ENCODE measurements around the gene TOM1L2.
"Not testable (repeated sequence)": the region's sequence is repeated elsewhere in the genome, so short reads cannot be mapped to it uniquely, and the experiment has no call there.

TOM1L2 gene

GRCh38 chr17:17963066-17963465 is 9.1 kb downstream of the TOM1L2 start:
- H3K4me3 ChIP-seq (ENCODE audit: low read depth, low read length) = no peak overlapping the region
- DNase-seq (ENCODE audit: low read depth) = no peak
- TF ChIP-seq CTCF (conservative IDR thresholded peaks at IDR 0.05; ENCODE audit: low read depth, low read length) = no peak

GRCh38 chr17:17960500-17961030 is 11.6 kb downstream of the TOM1L2 start:
- DNase-seq (ENCODE audit: low read depth) = no peak
- no peak overlapping the region for H3K4me3 ChIP-seq (ENCODE audit: low read depth, low read length)
- no peak for TF ChIP-seq CTCF (conservative IDR thresholded peaks at IDR 0.05; ENCODE audit: low read depth, low read length)

GRCh38 chr17:17959520-17960361 is 12.5 kb downstream of the TOM1L2 start:
- peak overlapping the region; percentile 16 for H3K4me3 ChIP-seq (ENCODE audit: low read depth, low read length)
- TF ChIP-seq CTCF (conservative IDR thresholded peaks at IDR 0.05; ENCODE audit: low read depth, low read length) = no peak
- peak; percentile 49 for DNase-seq (ENCODE audit: low read depth)

GRCh38 chr17:17958982-17959381 is 13.2 kb downstream of the TOM1L2 start:
- TF ChIP-seq CTCF (conservative IDR thresholded peaks at IDR 0.05; ENCODE audit: low read depth, low read length) = no peak
- DNase-seq (ENCODE audit: low read depth) = no peak
- no peak overlapping the region for H3K4me3 ChIP-seq (ENCODE audit: low read depth, low read length)

- no peak for TF ChIP-seq CTCF (conservative IDR thresholded peaks at IDR 0.05; ENCODE audit: low read depth, low read length)
- H3K4me3 ChIP-seq (ENCODE audit: low read depth, low read length) = no peak overlapping the region
- no peak for DNase-seq (ENCODE audit: low read depth)
Observed at GRCh38 chr17:17957584-17957916, 14.7 kb downstream of the TOM1L2 start.

GRCh38 chr17:17955790-17956341 is 16.3 kb downstream of the TOM1L2 start:
- H3K4me3 ChIP-seq (ENCODE audit: low read depth, low read length); DNase-seq (ENCODE audit: low read depth): not testable (repeated sequence)

GRCh38 chr17:17954079-17954478 is 18.1 kb downstream of the TOM1L2 start:
- no peak overlapping the region for H3K4me3 ChIP-seq (ENCODE audit: low read depth, low read length)
- DNase-seq (ENCODE audit: low read depth) = no peak
- TF ChIP-seq CTCF (conservative IDR thresholded peaks at IDR 0.05; ENCODE audit: low read depth, low read length) = no peak

Measured in choroid plexus epithelial cell (primary cell).